ENCODE results near the gene ULBP1. TPM values are rescaled to one million over a fixed set of nuclear protein-coding genes. Genes with fewer than 3 reads are reported as not detected.
"Not testable (repeated sequence)": the region's sequence is repeated elsewhere in the genome, so short reads cannot be mapped to it uniquely, and the experiment has no call there.

The ULBP1 gene
- total RNA-seq, 2 donors from 2014 or later = 0.11 to 0.31 TPM

DNA sequence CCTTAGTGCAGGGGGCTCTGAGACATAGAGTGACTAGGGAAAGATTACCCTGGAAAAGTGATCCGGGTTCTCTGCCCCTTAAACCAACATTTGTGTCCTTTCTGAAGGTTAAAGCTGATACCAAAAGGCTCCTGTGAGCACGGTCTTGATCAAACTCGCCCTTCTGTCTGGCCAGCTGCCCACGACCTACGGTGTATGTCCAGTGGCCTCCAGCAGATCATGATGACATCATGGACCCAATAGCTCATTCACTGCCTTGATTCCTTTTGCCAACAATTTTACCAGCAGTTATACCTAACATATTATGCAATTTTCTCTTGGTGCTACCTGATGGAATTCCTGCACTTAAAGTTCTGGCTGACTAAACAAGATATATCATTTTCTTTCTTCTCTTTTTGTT lies 15.1 kb upstream of the ULBP1 start:
- H3K36me3 ChIP-seq = no peaks in the 10 kb centered on the region
- peak; percentile 43 for DNase-seq (ENCODE audit: low spot score)
- no peak overlapping the region for H3K4me3 ChIP-seq
- no peak overlapping the region for H3K27ac ChIP-seq
- TF ChIP-seq, protein P1, sequence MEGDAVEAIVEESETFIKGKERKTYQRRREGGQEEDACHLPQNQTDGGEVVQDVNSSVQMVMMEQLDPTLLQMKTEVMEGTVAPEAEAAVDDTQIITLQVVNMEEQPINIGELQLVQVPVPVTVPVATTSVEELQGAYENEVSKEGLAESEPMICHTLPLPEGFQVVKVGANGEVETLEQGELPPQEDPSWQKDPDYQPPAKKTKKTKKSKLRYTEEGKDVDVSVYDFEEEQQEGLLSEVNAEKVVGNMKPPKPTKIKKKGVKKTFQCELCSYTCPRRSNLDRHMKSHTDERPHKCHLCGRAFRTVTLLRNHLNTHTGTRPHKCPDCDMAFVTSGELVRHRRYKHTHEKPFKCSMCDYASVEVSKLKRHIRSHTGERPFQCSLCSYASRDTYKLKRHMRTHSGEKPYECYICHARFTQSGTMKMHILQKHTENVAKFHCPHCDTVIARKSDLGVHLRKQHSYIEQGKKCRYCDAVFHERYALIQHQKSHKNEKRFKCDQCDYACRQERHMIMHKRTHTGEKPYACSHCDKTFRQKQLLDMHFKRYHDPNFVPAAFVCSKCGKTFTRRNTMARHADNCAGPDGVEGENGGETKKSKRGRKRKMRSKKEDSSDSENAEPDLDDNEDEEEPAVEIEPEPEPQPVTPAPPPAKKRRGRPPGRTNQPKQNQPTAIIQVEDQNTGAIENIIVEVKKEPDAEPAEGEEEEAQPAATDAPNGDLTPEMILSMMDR (IDR thresholded peaks at IDR 0.05) = no peak
- H3K4me1 ChIP-seq = no peaks in the 10 kb centered on the region
- peaks cover 0 to 11% of the 10 kb centered on the region in 2 donors for H3K27me3 ChIP-seq
- no peaks in the 10 kb centered on the region for H3K9me3 ChIP-seq

DNA sequence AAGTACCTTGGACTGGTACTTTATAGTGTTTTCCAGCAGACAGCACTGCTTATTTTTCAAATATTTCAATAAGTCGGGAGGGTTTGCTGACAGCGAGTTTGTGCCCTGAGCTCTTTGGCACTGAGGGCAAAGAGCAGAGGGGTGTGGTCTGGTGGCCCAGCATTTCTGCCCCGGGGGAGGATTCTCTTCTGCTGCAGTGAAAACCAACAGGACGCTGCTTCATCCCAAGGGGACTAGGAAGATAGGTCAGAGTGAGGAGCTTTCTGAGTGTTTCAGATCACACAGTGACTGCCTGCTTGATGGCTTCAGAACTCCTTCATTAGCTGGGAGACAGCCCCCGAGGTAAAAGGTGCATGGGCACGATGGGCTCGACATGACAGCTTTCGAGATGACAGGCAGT lies 13.3 kb upstream of the ULBP1 start:
- H3K4me1 ChIP-seq = no peaks in the 10 kb centered on the region
- TF ChIP-seq, protein P1 (IDR thresholded peaks at IDR 0.05) = no peak
- no peaks in the 10 kb centered on the region for H3K9me3 ChIP-seq
- H3K36me3 ChIP-seq = no peaks in the 10 kb centered on the region
- peak; percentile 36 for DNase-seq (ENCODE audit: low spot score)
- no peak overlapping the region for H3K27ac ChIP-seq
- H3K27me3 ChIP-seq = peaks cover 2 to 11% of the 10 kb centered on the region in 2 donors
- no peak overlapping the region for H3K4me3 ChIP-seq

DNA sequence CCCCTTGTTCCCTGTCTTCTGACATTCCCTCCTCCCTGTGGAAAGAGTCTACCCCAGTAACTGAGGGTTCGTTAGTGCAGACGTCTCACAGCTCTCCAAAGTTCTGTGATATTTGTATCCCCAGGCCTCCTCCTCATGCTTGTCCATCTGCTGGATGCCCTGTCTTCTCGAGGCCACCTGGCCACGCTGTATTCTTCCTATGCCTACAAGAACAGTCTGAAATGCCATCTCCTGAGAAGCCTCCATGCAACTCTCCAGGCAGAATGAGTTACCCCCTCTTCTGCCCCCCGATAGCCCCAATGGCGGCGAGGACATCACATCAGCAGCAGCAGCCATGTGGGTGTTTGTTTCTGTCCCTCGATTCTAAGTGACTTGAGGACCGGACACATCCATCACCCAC lies 12.6 kb upstream of the ULBP1 start:
- Histone ChIP-seq H3K9me3 (no peaks in the 10 kb centered on the region), H3K4me3 (no peak overlapping the region), H3K27ac (no peak overlapping the region), H3K27me3 (peaks cover 4 to 11% of the 10 kb centered on the region in 2 donors), H3K36me3 (no peaks in the 10 kb centered on the region), H3K4me1 (no peaks in the 10 kb centered on the region)
- DNase-seq (ENCODE audit: low spot score) = no peak
- TF ChIP-seq, protein P1 (IDR thresholded peaks at IDR 0.05) = no peak

DNA sequence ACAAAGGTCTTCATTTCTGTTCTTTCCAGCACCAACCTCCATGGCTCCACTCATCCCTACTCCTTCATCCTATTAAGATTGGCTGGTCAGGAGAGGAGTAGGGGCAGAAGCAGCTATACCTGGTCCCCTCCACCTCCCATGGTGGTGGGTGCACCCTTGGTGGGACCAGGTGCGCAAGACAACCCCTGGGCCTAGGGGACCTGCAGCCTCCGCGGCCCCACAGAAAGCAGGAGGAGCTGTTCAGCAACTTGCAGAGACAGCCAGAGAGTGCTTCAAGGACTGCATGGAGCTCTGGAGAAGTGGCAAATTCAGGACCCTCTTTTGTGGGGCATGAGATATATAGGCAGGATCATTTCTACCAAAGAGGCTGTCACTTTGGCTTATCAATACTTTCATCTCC lies 12.1 kb upstream of the ULBP1 start:
- H3K27me3 ChIP-seq = peaks cover 4 to 11% of the 10 kb centered on the region in 2 donors
- H3K36me3 ChIP-seq = no peaks in the 10 kb centered on the region
- no peaks in the 10 kb centered on the region for H3K9me3 ChIP-seq
- no peak overlapping the region for H3K27ac ChIP-seq
- no peaks in the 10 kb centered on the region for H3K4me1 ChIP-seq
- TF ChIP-seq, protein P1 (IDR thresholded peaks at IDR 0.05) = no peak
- no peak overlapping the region for H3K4me3 ChIP-seq
- peak; percentile 54 for DNase-seq (ENCODE audit: low spot score)

DNA sequence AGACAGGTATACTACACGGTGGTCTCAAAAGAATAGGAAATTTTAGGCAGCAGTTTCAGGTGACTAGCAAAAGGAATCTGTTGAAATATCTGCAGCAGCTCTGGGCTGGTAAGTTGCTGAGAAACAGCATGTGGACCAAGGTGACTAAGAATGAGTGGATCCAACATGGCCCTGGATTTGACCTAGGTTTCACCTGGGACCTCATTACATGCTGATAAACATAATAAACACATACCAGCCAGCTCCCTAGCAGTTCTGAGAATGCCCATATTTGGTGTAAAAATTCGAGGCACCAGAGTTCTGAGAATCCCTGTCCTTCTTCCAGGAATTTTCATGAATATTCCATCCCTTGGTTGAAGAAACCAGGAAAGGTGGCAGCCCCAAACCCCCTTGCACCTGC lies 10.4 kb upstream of the ULBP1 start:
- peaks cover 9 to 11% of the 10 kb centered on the region in 2 donors for H3K27me3 ChIP-seq
- H3K9me3 ChIP-seq, H3K4me3 ChIP-seq, H3K36me3 ChIP-seq, H3K27ac ChIP-seq, H3K4me1 ChIP-seq: not testable (repeated sequence)
- peak; percentile 18 for DNase-seq (ENCODE audit: low spot score)

DNA sequence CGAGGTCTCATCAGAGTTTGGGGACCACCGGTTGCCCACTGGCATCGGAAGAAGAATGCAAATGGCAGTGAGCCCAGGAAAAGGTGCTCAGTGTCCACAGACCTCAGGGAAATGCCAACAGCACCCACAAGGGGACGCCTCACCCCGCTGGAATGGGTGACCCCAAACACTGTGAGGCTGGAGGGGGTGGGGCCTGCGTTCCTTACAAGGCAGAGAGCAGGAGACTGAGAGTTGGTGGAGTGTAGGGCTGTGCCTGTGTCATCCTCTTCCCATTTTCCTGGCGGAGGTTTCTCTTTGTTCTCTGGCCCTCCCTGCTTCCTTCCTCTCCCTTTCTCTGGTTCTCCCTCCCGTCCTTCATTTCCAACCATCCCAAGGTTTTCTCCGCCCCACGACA lies 9.8 kb upstream of the ULBP1 start:
- H3K4me3 ChIP-seq; H3K27ac ChIP-seq; DNase-seq (ENCODE audit: low spot score); H3K4me1 ChIP-seq; H3K36me3 ChIP-seq; H3K9me3 ChIP-seq: not testable (repeated sequence)
- peaks cover 9 to 11% of the 10 kb centered on the region in 2 donors for H3K27me3 ChIP-seq

DNA sequence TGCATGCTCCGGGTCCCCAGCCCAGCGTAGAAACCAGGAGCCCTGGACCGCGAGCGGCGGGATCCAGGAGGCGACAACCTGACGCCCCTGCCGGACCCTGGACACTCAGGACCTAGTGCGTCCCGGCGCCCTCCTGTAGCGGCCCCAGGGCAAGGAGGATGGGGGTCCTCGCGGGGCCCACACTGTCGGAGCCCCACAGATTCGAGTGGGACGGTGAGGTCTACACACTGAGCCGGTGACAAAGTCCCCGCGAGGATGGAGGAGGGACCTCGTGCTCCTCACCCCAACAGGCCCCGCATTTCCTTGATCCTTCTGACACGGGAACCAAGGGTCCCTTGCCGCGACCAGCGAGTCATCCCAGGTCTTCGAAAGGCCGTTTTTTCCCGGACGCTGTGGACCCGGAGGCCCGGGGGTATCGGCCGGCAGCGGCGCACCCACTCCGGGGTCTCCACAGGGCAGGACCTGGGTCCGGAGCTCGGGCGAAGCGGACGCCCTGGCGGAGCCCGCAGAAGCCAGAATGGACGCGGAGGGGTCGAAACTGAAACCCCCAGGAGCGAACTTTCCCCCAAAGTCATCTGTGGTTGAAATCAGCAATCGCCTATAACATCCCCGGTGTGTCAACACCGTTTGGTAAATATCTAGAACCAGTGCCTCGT lies 9.3 kb upstream of the ULBP1 start:
- not testable (repeated sequence) for H3K4me1 ChIP-seq; DNase-seq (ENCODE audit: low spot score); H3K9me3 ChIP-seq; H3K27ac ChIP-seq; H3K4me3 ChIP-seq; H3K36me3 ChIP-seq
- peaks cover 9 to 11% of the 10 kb centered on the region in 2 donors for H3K27me3 ChIP-seq

DNA sequence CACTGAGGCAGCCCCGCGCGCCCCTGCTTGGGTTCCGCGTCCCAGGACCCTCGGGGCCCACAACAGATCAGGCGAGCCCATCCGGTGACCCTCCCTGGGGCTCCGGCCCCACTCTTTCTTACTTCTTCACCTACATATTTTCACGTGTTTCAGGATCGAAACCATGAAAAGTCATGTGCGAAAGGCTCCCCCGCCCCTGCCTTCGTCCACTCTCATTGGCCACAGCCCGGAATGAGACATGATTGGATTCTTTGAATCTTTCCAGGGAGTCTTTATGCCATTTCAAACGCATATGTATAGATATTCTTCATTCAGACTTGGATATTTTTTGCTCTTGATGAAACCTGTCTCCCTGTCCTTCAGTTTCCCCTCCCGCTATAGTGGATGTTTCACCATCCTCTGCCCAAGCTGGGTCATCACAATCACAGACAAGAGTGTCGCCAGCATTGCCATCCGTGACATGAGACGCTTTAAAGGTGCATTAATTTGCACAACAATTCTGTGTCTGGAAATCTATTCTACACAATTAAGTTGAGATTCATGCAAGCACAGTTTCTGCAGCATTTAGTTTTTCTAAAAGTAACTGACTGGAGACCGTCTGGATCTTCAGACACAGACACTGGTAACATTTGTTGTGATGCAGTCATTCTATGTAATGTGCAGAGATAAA lies 8.6 kb upstream of the ULBP1 start:
- H3K4me3 ChIP-seq; H3K4me1 ChIP-seq; H3K27ac ChIP-seq; H3K36me3 ChIP-seq; H3K9me3 ChIP-seq; DNase-seq (ENCODE audit: low spot score): not testable (repeated sequence)
- H3K27me3 ChIP-seq = peaks cover 9 to 11% of the 10 kb centered on the region in 2 donors

DNA sequence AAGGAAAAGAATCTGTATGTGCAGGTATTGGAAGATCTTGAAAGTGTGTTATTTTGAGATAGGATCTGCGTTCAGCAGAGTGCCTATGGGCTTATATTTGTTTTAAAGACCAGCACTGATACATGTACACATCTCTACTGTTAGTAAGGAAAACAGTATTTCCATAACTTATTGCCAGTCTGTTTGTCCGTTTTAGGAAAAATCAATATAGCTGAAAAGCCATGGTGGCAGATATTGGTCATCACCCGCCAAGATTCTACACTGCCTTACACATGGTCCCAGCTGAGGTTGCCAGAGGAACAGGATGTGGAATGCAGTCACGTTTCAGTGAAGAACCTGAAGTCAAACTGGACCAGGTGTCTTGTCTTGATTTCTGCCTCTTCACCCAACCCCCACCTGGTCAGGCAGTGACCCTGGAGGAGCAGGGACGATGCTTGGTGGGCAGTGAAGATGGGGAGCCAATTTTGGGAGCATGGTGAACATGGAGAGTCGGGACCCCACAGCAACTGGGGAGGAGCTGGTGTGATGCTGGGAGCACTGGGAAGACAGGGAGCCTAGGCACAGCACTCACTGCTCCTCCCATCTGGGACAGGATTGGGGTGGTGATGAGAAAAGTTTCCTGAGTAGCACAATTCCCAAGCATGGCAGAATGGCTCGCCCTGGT lies 8.0 kb upstream of the ULBP1 start:
- H3K27ac ChIP-seq; H3K9me3 ChIP-seq; DNase-seq (ENCODE audit: low spot score); H3K4me3 ChIP-seq; H3K4me1 ChIP-seq; H3K36me3 ChIP-seq: not testable (repeated sequence)
- peaks cover 9 to 11% of the 10 kb centered on the region in 2 donors for H3K27me3 ChIP-seq

DNA sequence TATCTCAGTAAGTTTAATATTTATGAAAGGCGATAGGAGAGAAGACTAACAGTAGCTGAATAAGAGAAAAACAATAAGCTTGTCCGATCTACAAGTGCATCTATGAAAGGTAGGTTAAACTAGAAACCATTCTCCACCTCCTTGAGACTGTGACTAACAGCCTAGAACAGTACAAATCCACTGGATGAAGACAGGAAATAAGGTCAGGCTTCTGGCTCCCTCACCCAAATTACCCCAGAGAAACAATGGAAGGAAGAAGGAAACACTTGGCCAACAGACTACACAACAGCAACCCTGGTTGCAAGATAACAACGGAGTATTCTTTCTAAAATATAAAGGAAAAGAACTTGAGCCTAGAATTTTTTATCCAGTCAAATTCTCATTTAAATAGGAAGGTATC lies 5.6 kb upstream of the ULBP1 start:
- not testable (repeated sequence) for H3K4me3 ChIP-seq; H3K27ac ChIP-seq; H3K27me3 ChIP-seq; H3K4me1 ChIP-seq; H3K36me3 ChIP-seq; H3K9me3 ChIP-seq; DNase-seq (ENCODE audit: low spot score)

Data from right atrium auricular region (tissue), 2 donors.